Measurements from ENCODE around the gene ANKRD24.
"Not testable (repeated sequence)": the region's sequence is repeated elsewhere in the genome, so short reads cannot be mapped to it uniquely, and the experiment has no call there.

The ANKRD24 gene

GRCh38 chr19:4181053-4181508 lies 1.4 kb upstream of the ANKRD24 start:
- peaks cover 19 to 40% of the 10 kb centered on the region in 2 donors for H3K36me3 Mint-ChIP-seq
- H3K4me1 Mint-ChIP-seq = peaks cover 23 to 64% of the 10 kb centered on the region in 2 donors
- DNase-seq (no peak), ATAC-seq (replicated peaks) (no peak)
- H3K27me3 Mint-ChIP-seq = peaks cover 0 to 6% of the 10 kb centered on the region in 2 donors
- H3K4me3 Mint-ChIP-seq = peak overlapping the region; percentile 93 to 99
- peak overlapping the region; percentile 33 for H3K27ac Mint-ChIP-seq
- H3K9me3 Mint-ChIP-seq = no peaks in the 10 kb centered on the region

GRCh38 chr19:4183967-4184717 lies 1.7 kb downstream of the ANKRD24 start:
- no peak for DNase-seq
- Mint-ChIP-seq H3K9me3 (no peaks in the 10 kb centered on the region), H3K27me3 (peaks cover 0 to 10% of the 10 kb centered on the region in 2 donors), H3K4me1 (peaks cover 27 to 68% of the 10 kb centered on the region in 2 donors), H3K4me3 (peak overlapping the region; percentile 39 to 41), H3K27ac (no peak overlapping the region), H3K36me3 (peaks cover 14 to 23% of the 10 kb centered on the region in 2 donors)
- ATAC-seq (replicated peaks) = no peak

GRCh38 chr19:4184718-4185352 lies 2.3 kb downstream of the ANKRD24 start:
- no peak for ATAC-seq (replicated peaks)
- peaks cover 21 to 61% of the 10 kb centered on the region in 2 donors for H3K4me1 Mint-ChIP-seq
- no peak overlapping the region for H3K27ac Mint-ChIP-seq
- H3K36me3 Mint-ChIP-seq = peaks cover 7 to 16% of the 10 kb centered on the region in 2 donors
- peaks cover 3 to 10% of the 10 kb centered on the region in 2 donors for H3K27me3 Mint-ChIP-seq
- H3K4me3 Mint-ChIP-seq = peak overlapping the region in 1 of 2 donors; percentile 41
- H3K9me3 Mint-ChIP-seq = no peaks in the 10 kb centered on the region
- DNase-seq = no peak

GRCh38 chr19:4185413-4186086 lies 3.1 kb downstream of the ANKRD24 start:
- no peak overlapping the region for H3K27ac Mint-ChIP-seq
- H3K4me3 Mint-ChIP-seq = no peak overlapping the region
- no peak for ATAC-seq (replicated peaks)
- H3K9me3 Mint-ChIP-seq = no peaks in the 10 kb centered on the region
- H3K36me3 Mint-ChIP-seq = peaks cover 4 to 11% of the 10 kb centered on the region in 2 donors
- no peak for DNase-seq
- peaks cover 4 to 10% of the 10 kb centered on the region in 2 donors for H3K27me3 Mint-ChIP-seq
- peaks cover 20 to 54% of the 10 kb centered on the region in 2 donors for H3K4me1 Mint-ChIP-seq

GRCh38 chr19:4186087-4186993 lies 3.9 kb downstream of the ANKRD24 start:
- DNase-seq (peak; percentile 65), ATAC-seq (replicated peaks) (peak; percentile 63 to 66)
- H3K4me3 Mint-ChIP-seq = no peak overlapping the region
- H3K27ac Mint-ChIP-seq = no peak overlapping the region
- peaks cover 1 to 7% of the 10 kb centered on the region in 2 donors for H3K36me3 Mint-ChIP-seq
- H3K27me3 Mint-ChIP-seq = peaks cover 4 to 10% of the 10 kb centered on the region in 2 donors
- H3K4me1 Mint-ChIP-seq = peaks cover 15 to 46% of the 10 kb centered on the region in 2 donors
- no peaks in the 10 kb centered on the region for H3K9me3 Mint-ChIP-seq

- no peak overlapping the region for H3K27ac Mint-ChIP-seq
These were observed 5.0 kb downstream of the ANKRD24 start for GRCh38 chr19:4187313-4188122.

GRCh38 chr19:4189641-4190040 lies 7.2 kb downstream of the ANKRD24 start:
- Mint-ChIP-seq H3K9me3 (no peaks in the 10 kb centered on the region), H3K36me3 (peaks cover 0 to 4% of the 10 kb centered on the region in 2 donors), H3K27me3 (peaks cover 16 to 32% of the 10 kb centered on the region in 2 donors), H3K27ac (no peak overlapping the region), H3K4me3 (no peak overlapping the region), H3K4me1 (peaks cover 5 to 20% of the 10 kb centered on the region in 2 donors)
- DNase-seq = no peak
- ATAC-seq (replicated peaks) = no peak

More at GRCh38 chr19:4187313-4188122, 5.0 kb downstream of the ANKRD24 start:
- peaks cover 4 to 14% of the 10 kb centered on the region in 2 donors for H3K27me3 Mint-ChIP-seq
- peaks cover 9 to 38% of the 10 kb centered on the region in 2 donors for H3K4me1 Mint-ChIP-seq
- H3K9me3 Mint-ChIP-seq = no peaks in the 10 kb centered on the region
- no peak overlapping the region for H3K4me3 Mint-ChIP-seq
- ATAC-seq (replicated peaks) (no peak), DNase-seq (no peak)
- peaks cover 0 to under 1% of the 10 kb centered on the region in 2 donors for H3K36me3 Mint-ChIP-seq

GRCh38 chr19:4192537-4192936 lies 10.0 kb downstream of the ANKRD24 start:
- ATAC-seq (replicated peaks); H3K27ac Mint-ChIP-seq; H3K4me3 Mint-ChIP-seq; H3K9me3 Mint-ChIP-seq; DNase-seq; H3K4me1 Mint-ChIP-seq: not testable (repeated sequence)
- peaks cover 45 to 54% of the 10 kb centered on the region in 2 donors for H3K27me3 Mint-ChIP-seq
- peaks cover 6 to 11% of the 10 kb centered on the region in 2 donors for H3K36me3 Mint-ChIP-seq

GRCh38 chr19:4194353-4194752 lies 11.9 kb downstream of the ANKRD24 start:
- Mint-ChIP-seq H3K27ac (no peak overlapping the region), H3K27me3 (peaks cover 58 to 67% of the 10 kb centered on the region in 2 donors), H3K4me3 (no peak overlapping the region), H3K36me3 (peaks cover 10 to 14% of the 10 kb centered on the region in 2 donors), H3K9me3 (peaks cover 5 to 9% of the 10 kb centered on the region in 2 donors), H3K4me1 (peaks cover 9 to 12% of the 10 kb centered on the region in 2 donors)
- no peak for ATAC-seq (replicated peaks)
- DNase-seq = no peak

- peaks cover 60 to 81% of the 10 kb centered on the region in 2 donors for H3K27me3 Mint-ChIP-seq
- H3K4me3 Mint-ChIP-seq = no peak overlapping the region
- no peak overlapping the region for H3K27ac Mint-ChIP-seq
- ATAC-seq (replicated peaks) (no peak), DNase-seq (no peak)
- H3K4me1 Mint-ChIP-seq = peaks cover 9 to 12% of the 10 kb centered on the region in 2 donors
- peaks cover 10 to 12% of the 10 kb centered on the region in 2 donors for H3K9me3 Mint-ChIP-seq
- peaks cover 10 to 14% of the 10 kb centered on the region in 2 donors for H3K36me3 Mint-ChIP-seq
These were observed 13.5 kb downstream of the ANKRD24 start for GRCh38 chr19:4196009-4196408.

- H3K27me3 Mint-ChIP-seq = peaks cover 60 to 84% of the 10 kb centered on the region in 2 donors
These were observed 14.2 kb downstream of the ANKRD24 start for GRCh38 chr19:4196587-4197148.

GRCh38 chr19:4197228-4197624 lies 14.7 kb downstream of the ANKRD24 start:
- ATAC-seq (replicated peaks) (no peak), DNase-seq (no peak)
- Mint-ChIP-seq H3K27ac (peak overlapping the region; percentile 72), H3K4me1 (peaks cover 9 to 12% of the 10 kb centered on the region in 2 donors), H3K36me3 (peaks cover 10 to 14% of the 10 kb centered on the region in 2 donors), H3K27me3 (peaks cover 60 to 83% of the 10 kb centered on the region in 2 donors), H3K4me3 (peak overlapping the region; percentile 29 to 73), H3K9me3 (peaks cover 11 to 12% of the 10 kb centered on the region in 2 donors)

More at GRCh38 chr19:4196587-4197148, 14.2 kb downstream of the ANKRD24 start:
- H3K27ac Mint-ChIP-seq = peak overlapping the region; percentile 72
- DNase-seq (no peak), ATAC-seq (replicated peaks) (no peak)
- H3K4me3 Mint-ChIP-seq = peak overlapping the region; percentile 29 to 73
- H3K9me3 Mint-ChIP-seq = peaks cover 11 to 12% of the 10 kb centered on the region in 2 donors
- H3K36me3 Mint-ChIP-seq = peaks cover 10 to 14% of the 10 kb centered on the region in 2 donors
- peaks cover 9 to 12% of the 10 kb centered on the region in 2 donors for H3K4me1 Mint-ChIP-seq

Measured in stimulated activated naive B cell treated with anti-CD40 and anti-IgM and Interleukin-4, amounts not matched to agents 10 μg/mL and 1 μg/mL and 100 μg/mL, for 72 hours (primary cell).